ENCODE measurements around the gene PRRT1B.

GRCh38 chr9:131555841-131556673 is 10.7 kb downstream of the PRRT1B start:
- TF ChIP-seq CTCF (IDR thresholded peaks at IDR 0.05) (no peak), ESRRA (CRISPR knock-in tag; IDR thresholded peaks at IDR 0.05; ENCODE audit: borderline replicate concordance) (no peak), JAZF1 (CRISPR knock-in tag; IDR thresholded peaks at IDR 0.05) (no peak), FOXP4 (CRISPR knock-in tag; IDR thresholded peaks at IDR 0.05) (no peak), ELF4 (CRISPR knock-in tag; IDR thresholded peaks at IDR 0.05; ENCODE audit: low read depth) (no peak), ETV6 (CRISPR knock-in tag; IDR thresholded peaks at IDR 0.05) (no peak), SP1 (CRISPR knock-in tag; conservative IDR thresholded peaks at IDR 0.05) (no peak), NR2C2 (CRISPR knock-in tag; IDR thresholded peaks at IDR 0.05) (no peak), TEAD1 (CRISPR knock-in tag; IDR thresholded peaks at IDR 0.05) (no peak), SMAD4 (CRISPR knock-in tag; IDR thresholded peaks at IDR 0.05) (no peak), HMGA2 (CRISPR knock-in tag; IDR thresholded peaks at IDR 0.05) (no peak), NFYB (CRISPR knock-in tag; conservative IDR thresholded peaks at IDR 0.05; ENCODE audit: low read depth) (no peak), MAX (CRISPR knock-in tag; IDR thresholded peaks at IDR 0.05) (no peak), USF1 (CRISPR knock-in tag; IDR thresholded peaks at IDR 0.05) (no peak)
